Measurements from ENCODE around the gene DNAJB6.

GRCh38 chr7:157347217-157347904, 10.6 kb downstream of the DNAJB6 start:
- TF ChIP-seq CTCF (IDR thresholded peaks at IDR 0.05) (no peak), POLR2A (IDR thresholded peaks at IDR 0.05) (no peak), POLR2AphosphoS5 (IDR thresholded peaks at IDR 0.05) (peak; percentile 50)
